ENCODE data around the gene CYRIA. TPM values are rescaled to one million over a fixed set of nuclear protein-coding genes. Genes with fewer than 3 reads are reported as not detected.

CYRIA gene
- total RNA-seq, 2 donors from 2014 or later: 1.0 to 3.8 TPM

GRCh38 chr2:16680781-16681180 lies 15.1 kb upstream of the CYRIA start:
- intact Hi-C loops (cut with DNase I): no loop called here
- no peak for DNase-seq

GRCh38 chr2:16680304-16680703 lies 14.7 kb upstream of the CYRIA start:
- no peak for TF ChIP-seq CTCF (IDR thresholded peaks at IDR 0.05)
- Histone ChIP-seq H3K36me3 (no peaks in the 10 kb centered on the region), H3K9me3 (no peaks in the 10 kb centered on the region), H3K4me1 (no peaks in the 10 kb centered on the region), H3K27ac (no peak overlapping the region), H3K9ac (ENCODE audit: low read depth in 2 of 2, low read length in 2 of 2) (no peak overlapping the region), H3K27me3 (no peaks in the 10 kb centered on the region), H3K4me3 (no peak overlapping the region)
- intact Hi-C loops (cut with DNase I): no loop called here
- no peak for DNase-seq

More at GRCh38 chr2:16680781-16681180, 15.1 kb upstream of the CYRIA start:
- no peaks in the 10 kb centered on the region for H3K36me3 ChIP-seq
- no peak for TF ChIP-seq CTCF (IDR thresholded peaks at IDR 0.05)
- H3K9me3 ChIP-seq: no peaks in the 10 kb centered on the region
- no peak overlapping the region for H3K27ac ChIP-seq
- H3K4me3 ChIP-seq: no peak overlapping the region
- H3K9ac ChIP-seq (ENCODE audit: low read depth in 2 of 2, low read length in 2 of 2): no peak overlapping the region
- H3K4me1 ChIP-seq: no peaks in the 10 kb centered on the region
- H3K27me3 ChIP-seq: no peaks in the 10 kb centered on the region

GRCh38 chr2:16678964-16679363 lies 13.3 kb upstream of the CYRIA start:
- TF ChIP-seq CTCF (IDR thresholded peaks at IDR 0.05): no peak
- Histone ChIP-seq H3K9ac (ENCODE audit: low read depth in 2 of 2, low read length in 2 of 2) (no peak overlapping the region), H3K27ac (no peak overlapping the region), H3K27me3 (no peaks in the 10 kb centered on the region), H3K4me3 (no peak overlapping the region), H3K36me3 (no peaks in the 10 kb centered on the region), H3K9me3 (no peaks in the 10 kb centered on the region), H3K4me1 (no peaks in the 10 kb centered on the region)
- intact Hi-C loops (cut with DNase I): no loop called here
- DNase-seq: no peak

GRCh38 chr2:16677875-16678274 lies 12.2 kb upstream of the CYRIA start:
- TF ChIP-seq CTCF (IDR thresholded peaks at IDR 0.05): no peak

GRCh38 chr2:16675781-16676180 lies 10.1 kb upstream of the CYRIA start:
- DNase-seq: no peak
- TF ChIP-seq CTCF (IDR thresholded peaks at IDR 0.05): no peak
- Histone ChIP-seq H3K9ac (ENCODE audit: low read depth in 2 of 2, low read length in 2 of 2) (no peak overlapping the region), H3K27me3 (no peaks in the 10 kb centered on the region), H3K4me1 (no peaks in the 10 kb centered on the region), H3K9me3 (no peaks in the 10 kb centered on the region), H3K27ac (no peak overlapping the region), H3K4me3 (no peak overlapping the region), H3K36me3 (no peaks in the 10 kb centered on the region)
- intact Hi-C loops (cut with DNase I): no loop called here

More at GRCh38 chr2:16677875-16678274, 12.2 kb upstream of the CYRIA start:
- Histone ChIP-seq H3K36me3 (no peaks in the 10 kb centered on the region), H3K4me1 (no peaks in the 10 kb centered on the region), H3K27ac (no peak overlapping the region), H3K9ac (ENCODE audit: low read depth in 2 of 2, low read length in 2 of 2) (no peak overlapping the region), H3K9me3 (no peaks in the 10 kb centered on the region), H3K4me3 (no peak overlapping the region), H3K27me3 (no peaks in the 10 kb centered on the region)
- intact Hi-C loops (cut with DNase I): no loop called here
- no peak for DNase-seq

GRCh38 chr2:16674154-16674553 lies 8.5 kb upstream of the CYRIA start:
- Histone ChIP-seq H3K4me3 (no peak overlapping the region), H3K4me1 (no peaks in the 10 kb centered on the region), H3K36me3 (no peaks in the 10 kb centered on the region), H3K27ac (no peak overlapping the region), H3K9ac (ENCODE audit: low read depth in 2 of 2, low read length in 2 of 2) (no peak overlapping the region), H3K9me3 (no peaks in the 10 kb centered on the region), H3K27me3 (no peaks in the 10 kb centered on the region)
- no peak for DNase-seq
- no peak for TF ChIP-seq CTCF (IDR thresholded peaks at IDR 0.05)
- intact Hi-C loops (cut with DNase I): no loop called here

All from colonic mucosa (tissue), 4 donors.